Measurements from ENCODE around the gene SCG5.

- TF ChIP-seq, protein P1, sequence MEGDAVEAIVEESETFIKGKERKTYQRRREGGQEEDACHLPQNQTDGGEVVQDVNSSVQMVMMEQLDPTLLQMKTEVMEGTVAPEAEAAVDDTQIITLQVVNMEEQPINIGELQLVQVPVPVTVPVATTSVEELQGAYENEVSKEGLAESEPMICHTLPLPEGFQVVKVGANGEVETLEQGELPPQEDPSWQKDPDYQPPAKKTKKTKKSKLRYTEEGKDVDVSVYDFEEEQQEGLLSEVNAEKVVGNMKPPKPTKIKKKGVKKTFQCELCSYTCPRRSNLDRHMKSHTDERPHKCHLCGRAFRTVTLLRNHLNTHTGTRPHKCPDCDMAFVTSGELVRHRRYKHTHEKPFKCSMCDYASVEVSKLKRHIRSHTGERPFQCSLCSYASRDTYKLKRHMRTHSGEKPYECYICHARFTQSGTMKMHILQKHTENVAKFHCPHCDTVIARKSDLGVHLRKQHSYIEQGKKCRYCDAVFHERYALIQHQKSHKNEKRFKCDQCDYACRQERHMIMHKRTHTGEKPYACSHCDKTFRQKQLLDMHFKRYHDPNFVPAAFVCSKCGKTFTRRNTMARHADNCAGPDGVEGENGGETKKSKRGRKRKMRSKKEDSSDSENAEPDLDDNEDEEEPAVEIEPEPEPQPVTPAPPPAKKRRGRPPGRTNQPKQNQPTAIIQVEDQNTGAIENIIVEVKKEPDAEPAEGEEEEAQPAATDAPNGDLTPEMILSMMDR (optimal IDR thresholded peaks at IDR 0.05 in 1 of 3, IDR thresholded peaks at IDR 0.05 in 1 of 3, conservative IDR thresholded peaks at IDR 0.05 in 1 of 3; ENCODE audit: extremely low read depth in 1 of 3, insufficient read depth in 2 of 3, low read length in 3 of 3): no peak
- TF ChIP-seq EZH2 (IDR thresholded peaks at IDR 0.05; ENCODE audit: low read length): no peak
Observed at GRCh38 chr15:32636410-32636809, 5.1 kb upstream of the SCG5 start.
